SH-SY5Y (cell line): ENCODE measurements around the gene FLOT1.

ENCODE experiments used
- GATA2 ChIP-seq: IDR thresholded peaks from 2 replicates; pipeline ENCODE4 v1.6.1; 2011; ENCODE audit warnings: mild to moderate bottlenecking, low read depth, low read length
- GATA3 ChIP-seq: IDR thresholded peaks from 2 replicates; pipeline ENCODE4 v1.6.1; 2011; ENCODE audit warnings: low read depth, mild to moderate bottlenecking, low read length, moderate library complexity

DNA sequence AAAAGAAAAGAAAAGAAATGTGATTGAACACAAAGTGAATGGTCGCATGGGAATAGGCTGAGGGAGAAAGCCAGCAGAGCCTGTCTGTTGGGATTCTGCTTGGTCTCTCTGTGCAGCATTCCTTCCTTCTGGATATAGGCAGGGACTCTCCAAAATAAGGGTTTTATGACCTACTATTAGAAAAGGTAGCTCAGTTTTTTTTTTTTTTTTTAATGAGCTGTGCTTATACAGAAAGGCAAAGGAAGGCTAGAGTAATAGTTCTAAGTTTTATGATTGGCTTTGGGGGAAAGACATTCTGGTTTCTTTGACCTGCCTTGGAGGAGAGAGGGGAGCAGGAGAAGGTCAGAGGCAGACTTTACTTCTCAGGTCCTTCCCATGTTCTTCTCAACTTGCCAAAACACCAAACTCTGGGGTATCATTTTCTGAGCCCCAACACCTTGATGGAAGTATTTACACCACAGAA lies 20.7 kb upstream of the FLOT1 start:
- TF ChIP-seq GATA2, result no peak
- TF ChIP-seq GATA3, result no peak
